ENCODE measurements around the gene ETV6.

ETV6 gene

GRCh38 chr12:11717519-11717961, 68.1 kb downstream of the ETV6 start:
- DNase-seq (ENCODE audit: low read depth) = no peak

GRCh38 chr12:11718105-11718504, 68.6 kb downstream of the ETV6 start:
- no peak for DNase-seq (ENCODE audit: low read depth)

DNA sequence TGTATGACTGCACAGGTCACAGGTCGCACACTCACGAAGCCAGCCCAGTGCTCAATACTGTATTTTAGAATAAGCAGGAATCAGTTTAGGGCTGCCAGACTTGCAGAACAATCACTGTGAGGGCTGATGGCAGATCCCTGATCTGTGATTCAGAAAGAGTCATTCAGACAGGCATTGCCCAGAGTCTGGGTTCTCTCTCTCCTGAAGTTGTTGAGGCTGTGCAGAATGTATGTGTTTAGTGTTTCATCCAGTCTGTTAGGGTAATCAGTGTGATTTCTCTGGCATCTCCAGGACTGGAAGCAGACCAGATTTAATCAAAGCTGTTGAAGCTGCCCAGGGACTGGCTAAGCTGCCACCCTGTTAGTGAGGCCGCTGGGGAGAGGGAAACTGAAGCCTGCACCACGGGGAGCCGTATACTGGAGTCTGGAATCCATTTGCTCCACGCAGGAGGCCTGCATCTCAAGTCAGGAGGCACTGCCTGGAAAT, 69.3 kb downstream of the ETV6 start:
- DNase-seq (ENCODE audit: low read depth) = no peak

GRCh38 chr12:11719678-11720099, 70.2 kb downstream of the ETV6 start:
- peak; percentile 91 for DNase-seq (ENCODE audit: low read depth)

GRCh38 chr12:11722071-11722470, 72.6 kb downstream of the ETV6 start:
- no peak for DNase-seq (ENCODE audit: low read depth)

DNA sequence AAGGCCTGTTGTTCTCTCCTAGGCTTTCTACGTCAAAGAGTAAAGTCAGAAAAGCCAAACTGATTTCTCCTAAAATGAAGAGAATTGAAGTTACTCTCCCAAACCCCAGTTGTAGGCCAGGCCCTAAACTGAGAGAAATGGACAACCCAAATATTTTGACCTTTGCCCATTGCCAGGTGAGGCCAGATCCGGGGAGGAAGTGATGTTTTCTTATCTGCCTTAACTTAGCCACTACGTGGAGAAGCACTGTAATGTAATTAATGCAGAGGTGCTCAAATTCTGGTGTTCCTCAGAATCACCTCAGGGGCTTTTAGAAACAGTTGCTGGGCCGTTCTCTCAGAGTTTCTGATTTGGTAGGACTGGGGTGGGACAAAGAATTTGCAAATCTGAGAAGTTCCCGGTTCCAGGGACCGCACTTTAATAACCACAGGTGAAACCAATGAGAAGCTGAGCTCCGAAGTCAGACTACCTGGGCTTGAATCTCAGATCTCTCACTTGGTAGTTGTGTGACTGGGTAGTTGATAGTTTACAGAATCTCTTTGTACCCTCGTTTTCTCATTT, 73.2 kb downstream of the ETV6 start:
- DNase-seq (ENCODE audit: low read depth) = no peak

DNA sequence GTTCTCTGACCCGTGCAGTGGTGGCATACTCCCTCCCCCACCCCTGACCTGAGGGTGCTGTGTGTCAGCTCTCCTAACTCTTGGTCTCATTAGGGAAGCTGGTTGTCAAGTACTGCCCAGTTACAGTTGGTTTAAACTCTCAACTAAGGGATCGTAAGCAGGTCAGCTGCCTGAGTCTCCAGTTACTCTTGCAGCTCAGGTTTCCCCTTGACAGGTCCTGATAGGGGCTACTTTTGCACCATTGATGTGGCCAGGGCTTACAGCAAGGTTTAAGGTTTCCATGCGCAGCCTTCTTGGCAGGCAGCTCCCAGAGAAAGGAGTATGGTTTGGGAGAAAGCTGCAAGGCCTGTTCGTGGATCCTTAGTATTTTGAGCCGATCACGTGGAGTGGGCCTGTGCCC, 74.5 kb downstream of the ETV6 start:
- no peak for DNase-seq (ENCODE audit: low read depth)

DNA sequence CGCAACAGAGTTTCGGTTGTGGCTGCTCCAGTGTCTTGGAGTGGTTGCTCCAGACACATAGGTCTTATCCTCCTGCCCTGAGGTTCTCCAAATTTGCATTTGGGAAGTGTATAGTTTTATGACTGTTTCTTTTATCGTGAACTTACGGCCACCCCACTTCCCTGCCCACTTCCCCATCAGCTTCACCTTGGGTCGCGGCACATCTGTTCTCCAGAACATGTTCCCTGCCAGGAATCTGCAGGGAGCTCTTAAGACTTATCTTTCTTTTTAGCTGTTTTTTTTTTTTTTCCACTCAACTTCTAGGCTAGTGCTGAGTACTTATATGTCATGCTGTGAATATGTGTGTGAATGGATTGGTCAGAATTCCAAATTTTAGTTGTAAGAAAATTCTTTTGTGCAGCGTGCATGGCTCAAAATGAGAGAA, 75.4 kb downstream of the ETV6 start:
- no peak for DNase-seq (ENCODE audit: low read depth)

DNA sequence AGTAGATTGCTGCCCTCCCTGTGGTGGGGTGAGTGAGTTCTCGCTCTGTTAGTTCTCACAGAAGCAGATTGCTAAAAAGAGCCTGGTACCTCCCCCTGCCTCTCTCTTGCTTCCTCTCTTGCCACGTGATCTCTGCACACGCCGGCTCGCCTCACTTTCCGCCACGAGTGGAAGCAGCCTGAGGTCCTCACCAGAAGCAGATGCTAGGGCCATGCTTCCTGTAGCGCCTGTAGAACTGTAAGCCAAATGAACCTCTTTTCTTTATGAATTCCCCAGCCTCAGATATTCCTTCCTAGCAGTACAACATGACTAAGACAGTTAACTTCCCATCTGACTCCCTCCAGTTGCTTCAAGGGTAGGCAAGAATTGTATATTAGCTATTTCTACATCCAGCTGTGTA, 76.2 kb downstream of the ETV6 start:
- no peak for DNase-seq (ENCODE audit: low read depth)

DNA sequence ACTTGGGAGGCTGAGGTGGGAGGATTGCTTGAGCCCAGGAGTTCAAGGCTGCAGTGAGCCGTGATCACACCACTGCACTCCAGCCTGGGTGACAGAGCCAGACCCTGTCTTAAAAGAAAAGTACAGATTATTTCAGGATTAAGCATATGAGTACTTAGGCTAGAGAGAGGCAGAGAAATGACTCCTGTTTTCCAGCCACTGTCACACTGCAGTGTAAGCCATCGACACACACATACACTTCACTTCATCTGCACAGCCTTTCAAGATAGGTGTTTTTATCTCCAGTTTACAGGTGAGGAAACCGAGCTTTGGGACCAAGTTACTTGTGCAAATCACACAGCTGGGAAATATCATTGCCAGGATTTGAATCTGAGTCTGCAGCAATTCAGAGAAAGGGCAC, 77.2 kb downstream of the ETV6 start:
- no peak for DNase-seq (ENCODE audit: low read depth)

GRCh38 chr12:11727133-11727664, 77.7 kb downstream of the ETV6 start:
- DNase-seq (ENCODE audit: low read depth) = no peak

DNA sequence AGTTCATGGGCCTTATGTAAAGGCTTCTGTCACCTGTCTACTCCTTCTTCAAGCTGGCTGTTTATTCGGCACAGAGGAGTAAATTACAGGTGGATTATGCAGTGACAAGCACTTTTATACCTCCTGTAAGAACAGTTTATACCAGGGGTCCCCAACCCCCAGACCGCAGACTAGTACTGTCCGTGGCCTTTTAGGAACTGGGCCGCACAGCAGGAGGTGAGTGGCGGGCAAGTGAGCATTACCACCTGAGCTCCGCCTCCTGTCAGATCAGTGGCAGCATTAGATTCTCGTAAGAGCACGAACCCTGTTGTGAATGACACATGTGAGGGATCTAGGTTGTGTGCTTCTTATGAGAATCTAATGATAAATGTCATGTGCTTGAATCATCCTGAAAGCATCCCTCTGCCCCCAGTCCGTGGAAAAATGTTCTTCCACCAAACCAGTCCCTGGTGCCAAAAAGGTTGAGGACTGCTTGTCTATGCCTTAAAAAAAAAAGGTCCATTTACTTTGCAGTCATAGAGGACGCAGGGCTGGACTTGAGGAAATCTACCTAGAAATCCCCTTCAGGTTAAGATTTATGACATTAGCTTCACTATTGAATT, 78.8 kb downstream of the ETV6 start:
- no peak for DNase-seq (ENCODE audit: low read depth)

DNA sequence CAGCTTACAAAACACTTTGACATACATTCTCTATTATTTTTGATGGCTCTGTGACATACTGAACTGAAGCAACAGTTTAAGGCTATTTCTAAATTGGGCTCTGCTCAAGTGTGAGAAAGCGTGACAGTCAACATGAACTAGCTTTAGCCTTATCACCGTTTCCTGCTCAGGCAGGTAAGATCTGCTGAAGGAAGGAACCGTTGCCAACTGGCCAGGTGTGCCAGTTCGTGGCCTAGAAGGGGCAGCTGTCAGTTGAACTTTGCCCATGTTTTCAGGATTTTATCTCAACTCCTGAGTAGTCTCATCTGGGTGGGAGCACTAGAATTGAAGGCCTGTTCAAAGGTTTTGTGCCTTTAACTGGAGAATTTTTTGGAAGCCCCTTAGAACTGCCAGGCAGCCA, 79.5 kb downstream of the ETV6 start:
- no peak for DNase-seq (ENCODE audit: low read depth)

DNA sequence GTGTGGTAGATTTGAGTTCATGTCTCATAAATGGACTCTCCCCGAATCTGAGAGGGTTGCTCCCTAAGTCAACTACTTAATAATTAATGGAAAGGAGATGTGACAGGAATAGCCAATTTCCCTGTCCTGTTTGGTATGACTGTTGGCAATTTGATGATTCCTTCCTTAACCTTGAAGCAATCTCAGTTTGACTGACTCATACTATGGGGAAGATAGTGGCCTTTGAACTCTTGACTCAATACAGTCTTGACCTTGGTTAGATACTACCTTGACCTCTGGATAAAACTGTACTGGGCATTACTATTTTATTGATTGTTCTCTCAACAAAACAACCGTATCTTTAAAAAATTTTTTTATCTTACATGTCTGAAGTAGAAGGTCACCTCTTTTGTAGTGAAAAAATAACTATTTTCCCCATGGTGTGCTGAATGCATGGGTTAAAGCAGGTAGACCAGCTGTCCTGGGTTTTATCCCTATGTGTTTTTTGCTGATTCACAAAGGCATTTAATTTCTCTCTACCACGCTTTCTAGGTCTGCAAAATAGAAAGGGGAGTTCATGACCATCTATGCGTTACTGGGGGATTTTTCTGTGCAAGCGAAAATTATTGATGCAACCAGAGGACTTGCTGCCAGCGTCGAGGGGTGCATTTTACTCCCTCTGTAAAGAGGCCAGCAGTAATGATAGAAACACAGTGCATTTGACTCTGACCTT, 80.1 kb downstream of the ETV6 start:
- DNase-seq (ENCODE audit: low read depth) = no peak

DNA sequence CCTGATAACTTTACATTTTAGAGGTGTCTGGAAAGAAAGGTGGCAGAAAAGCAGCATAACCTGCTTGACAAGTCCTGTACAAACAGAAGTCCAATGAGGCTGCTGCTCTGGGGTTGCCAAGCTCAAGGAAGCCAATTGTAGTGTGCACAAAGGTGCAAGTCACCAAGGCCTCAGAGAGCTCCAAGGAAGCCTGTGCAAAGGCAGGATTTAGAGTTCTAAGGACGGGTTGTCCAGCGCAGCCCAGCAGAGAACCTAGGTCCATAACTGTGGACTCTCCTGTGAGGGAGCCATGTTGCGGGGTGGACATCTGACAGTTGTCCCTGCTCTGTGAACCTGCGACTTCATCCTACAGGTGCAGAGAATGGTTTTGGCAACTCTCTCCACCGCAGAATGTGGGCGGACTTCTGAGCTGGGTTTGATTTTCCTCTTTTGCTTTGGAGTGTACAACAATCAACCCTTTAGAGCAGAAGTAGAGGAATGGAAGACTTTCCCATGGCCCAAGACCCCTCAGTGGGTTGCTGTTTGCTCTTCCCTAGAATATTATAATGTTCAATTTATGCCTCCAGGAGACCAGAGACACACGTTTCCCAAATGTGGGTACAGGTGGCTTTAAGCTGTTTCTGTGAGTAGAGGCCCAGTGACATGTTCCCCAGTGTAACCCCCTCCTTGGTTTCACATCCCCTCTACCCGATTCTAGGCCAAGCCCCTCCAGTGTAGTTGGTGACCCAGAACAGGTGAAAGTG, 81.0 kb downstream of the ETV6 start:
- no peak for DNase-seq (ENCODE audit: low read depth)

- no peak for DNase-seq (ENCODE audit: low read depth)
Observed at GRCh38 chr12:11731042-11731357, 81.5 kb downstream of the ETV6 start.

DNA sequence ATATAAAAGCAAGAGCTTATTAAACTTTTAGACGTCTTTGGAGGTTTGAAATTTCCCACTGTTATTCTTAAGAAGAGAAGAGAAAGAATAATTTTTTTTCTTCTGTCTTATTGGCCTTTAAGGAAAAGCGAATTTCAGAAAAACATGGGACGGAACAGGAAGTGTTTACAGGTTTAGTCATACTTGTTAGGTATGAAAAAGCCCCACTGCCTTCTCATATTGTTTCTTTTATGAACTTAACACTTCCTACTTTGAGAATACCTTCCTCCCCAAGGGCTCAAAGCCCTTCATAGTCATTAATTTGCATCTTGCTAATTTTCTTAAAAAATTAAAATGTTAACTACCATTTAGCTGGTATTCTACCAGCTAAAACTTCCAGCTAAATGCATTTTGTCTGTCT, 82.0 kb downstream of the ETV6 start:
- no peak for DNase-seq (ENCODE audit: low read depth)

DNA sequence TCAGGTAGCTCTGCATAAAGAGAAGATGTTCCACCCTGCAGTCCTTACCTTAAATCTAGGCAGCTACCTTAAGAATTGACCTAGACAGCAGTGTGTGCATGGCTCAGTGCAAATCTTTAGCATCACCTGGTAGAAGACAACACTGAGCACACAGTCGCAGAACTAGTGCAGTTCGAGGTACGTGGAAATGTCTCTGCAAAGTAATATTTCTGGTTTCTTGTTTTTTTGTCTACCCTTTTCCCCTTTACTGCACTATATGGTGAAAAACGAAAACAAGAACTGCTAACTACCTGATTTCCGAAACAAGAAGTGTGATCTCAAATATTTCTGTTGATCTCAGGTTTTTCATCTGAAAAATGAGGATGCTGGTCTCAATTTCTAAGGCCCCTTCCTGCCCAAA, 82.5 kb downstream of the ETV6 start:
- DNase-seq (ENCODE audit: low read depth) = no peak

GRCh38 chr12:11732715-11733114, 83.2 kb downstream of the ETV6 start:
- no peak for DNase-seq (ENCODE audit: low read depth)

- no peak for DNase-seq (ENCODE audit: low read depth)
Observed at GRCh38 chr12:11734580-11735180, 85.2 kb downstream of the ETV6 start.

DNA sequence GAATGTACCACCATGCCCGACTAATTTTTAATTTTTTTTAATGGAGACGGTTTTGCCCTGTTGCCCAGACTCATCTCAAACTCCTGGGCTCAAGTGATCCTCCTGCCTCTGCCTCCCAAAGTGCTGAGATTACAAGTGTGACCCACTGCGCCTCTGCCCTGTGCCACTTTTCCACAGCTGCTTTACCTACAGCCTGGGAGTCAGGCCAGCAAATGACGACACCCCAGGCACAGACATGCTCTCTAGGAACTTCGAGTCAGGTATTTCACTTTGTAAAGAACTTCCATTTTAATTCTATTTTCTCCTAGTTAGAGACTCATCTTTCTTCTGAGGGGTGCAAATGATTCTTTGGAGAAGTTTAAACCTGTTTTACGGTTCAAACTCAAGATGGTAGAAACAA, 89.0 kb downstream of the ETV6 start:
- no peak for DNase-seq (ENCODE audit: low read depth)

GRCh38 chr12:11739980-11740577, 90.6 kb downstream of the ETV6 start:
- DNase-seq (ENCODE audit: low read depth) = no peak
